Hepatocyte (in vitro differentiated cells): ENCODE results near the gene HOOK1. TPM values are rescaled to one million over a fixed set of nuclear protein-coding genes. Genes with fewer than 3 reads are reported as not detected.

Source experiments
- DNase-seq: peaks from one replicate; pipeline ENCODE4 v3.0.0-alpha.2; 2016; ENCODE audit warnings: low spot score
- H2AFZ ChIP-seq: fragments of 200-600 bp; sonication (generic); 2 replicates; pipeline ENCODE4 v1.6.0; 2016; ENCODE audit warnings: antibody characterized with exemption, mild to moderate bottlenecking
- H3K27ac ChIP-seq: fragments of 200-600 bp; sonication (generic); 2 replicates; pipeline ENCODE4 v1.5.1; 2016; ENCODE audit warnings: mild to moderate bottlenecking
- H3K27me3 ChIP-seq: fragments of 200-600 bp; sonication (generic); 2 replicates; pipeline ENCODE4 v1.6.1; 2016
- H3K36me3 ChIP-seq: fragments of 200-600 bp; sonication (generic); replicated peaks from 2 replicates; pipeline ENCODE4 v1.5.1; 2016; ENCODE audit warnings: low read depth; ENCODE audit not compliant: insufficient read depth
- H3K4me1 ChIP-seq: fragments of 200-600 bp; sonication (generic); 2 replicates; pipeline ENCODE4 v1.5.1; 2016; ENCODE audit warnings: mild to moderate bottlenecking, moderate library complexity; ENCODE audit not compliant: insufficient read depth
- H3K4me2 ChIP-seq: fragments of 200-600 bp; sonication (generic); 2 replicates; pipeline ENCODE4 v1.6.0; 2016
- H3K4me3 ChIP-seq: fragments of 200-600 bp; sonication (generic); 2 replicates; pipeline ENCODE4 v1.5.1; 2016; ENCODE audit warnings: mild to moderate bottlenecking
- H3K79me2 ChIP-seq: fragments of 200-600 bp; sonication (generic); 2 replicates; pipeline ENCODE4 v1.6.0; 2017; ENCODE audit warnings: mild to moderate bottlenecking
- H3K9me2 ChIP-seq: fragments of 200-600 bp; sonication (generic); replicated peaks from 2 replicates; pipeline ENCODE4 v1.6.0; 2017; ENCODE audit warnings: mild to moderate bottlenecking; ENCODE audit not compliant: insufficient read depth
- H3K9me3 ChIP-seq: fragments of 200-600 bp; sonication (generic); 2 replicates; pipeline ENCODE4 v1.5.1; 2016; ENCODE audit warnings: low read depth, mild to moderate bottlenecking
- H4K20me1 ChIP-seq: fragments of 200-600 bp; sonication (generic); 2 replicates; pipeline ENCODE4 v1.6.0; 2016; ENCODE audit warnings: mild to moderate bottlenecking; ENCODE audit not compliant: insufficient read depth, poor library complexity, severe bottlenecking
- EZH2 ChIP-seq: fragments of 200-600 bp; sonication (generic); IDR thresholded peaks from 2 replicates; pipeline ENCODE4 v1.6.1; 2016; ENCODE audit warnings: antibody characterized with exemption, mild to moderate bottlenecking, borderline replicate concordance
- EZH2phosphoT487 ChIP-seq: fragments of 200-600 bp; sonication (generic); IDR thresholded peaks from one replicate; pipeline ENCODE4 v1.6.1; 2018; ENCODE audit warnings: antibody characterized with exemption, mild to moderate bottlenecking, low read depth, moderate library complexity; ENCODE audit not compliant: unreplicated experiment, severe bottlenecking
- WGBS: methylation state at CpG from one replicate; pipeline ENCODE4 v1.1.6; 2016; ENCODE audit warnings: low lambda C conversion rate; ENCODE audit errors: missing lambda C conversion rate; 5-methylcytosine and 5-hydroxymethylcytosine counted together
- polyA plus RNA-seq: library from polyadenylated mRNA; unstranded; fragments of >200 nt; fragmentation: Nextera tagmentation; extraction: Ambion mirVana; gene quantifications from 2 replicates; pipeline ENCODE4 v1.2.1, GENCODE V29; 2016
- total RNA-seq: library from RNA; depleted of rRNA; stranded (reverse); fragments of >200 nt; gene quantifications from 2 replicates; pipeline ENCODE4 v1.2.3, GENCODE V29; 2014
- TF ChIP-seq, protein P1 (sequence below): fragments of 200-600 bp; sonication (generic); IDR thresholded peaks from 2 replicates; pipeline ENCODE4 v1.5.1; 2016; ENCODE audit warnings: antibody characterized with exemption, mild to moderate bottlenecking; ENCODE audit not compliant: poor library complexity

HOOK1 gene
- total and polyA plus RNA-seq, 2 experiments from 2014 or later, result 12.8 to 36.8 TPM

DNA sequence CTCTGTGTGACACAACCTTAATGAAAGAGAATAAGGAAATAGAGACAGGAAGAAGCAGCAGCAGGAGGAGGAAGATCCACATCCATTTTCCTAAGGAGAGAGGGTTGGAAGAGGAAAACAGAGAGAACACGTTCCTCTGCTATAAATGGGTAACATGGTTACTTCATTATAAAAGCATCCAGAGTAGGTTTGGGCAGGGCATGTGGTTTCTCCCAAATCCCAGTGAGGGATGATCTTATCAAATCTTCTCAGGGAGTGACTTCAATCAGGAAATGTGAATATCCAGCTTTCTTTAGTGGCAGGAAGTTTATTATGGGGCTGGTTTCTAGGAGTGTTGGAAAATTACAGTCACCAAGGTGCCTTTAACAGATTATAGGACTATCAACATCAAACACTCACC is 100.8 kb downstream of the HOOK1 start:
- no peaks in the 10 kb centered on the region for H4K20me1 ChIP-seq
- WGBS, result 67% methylated on average over 1 of the region's 1 CpG
- no peaks in the 10 kb centered on the region for H3K9me2 ChIP-seq
- TF ChIP-seq, protein P1, sequence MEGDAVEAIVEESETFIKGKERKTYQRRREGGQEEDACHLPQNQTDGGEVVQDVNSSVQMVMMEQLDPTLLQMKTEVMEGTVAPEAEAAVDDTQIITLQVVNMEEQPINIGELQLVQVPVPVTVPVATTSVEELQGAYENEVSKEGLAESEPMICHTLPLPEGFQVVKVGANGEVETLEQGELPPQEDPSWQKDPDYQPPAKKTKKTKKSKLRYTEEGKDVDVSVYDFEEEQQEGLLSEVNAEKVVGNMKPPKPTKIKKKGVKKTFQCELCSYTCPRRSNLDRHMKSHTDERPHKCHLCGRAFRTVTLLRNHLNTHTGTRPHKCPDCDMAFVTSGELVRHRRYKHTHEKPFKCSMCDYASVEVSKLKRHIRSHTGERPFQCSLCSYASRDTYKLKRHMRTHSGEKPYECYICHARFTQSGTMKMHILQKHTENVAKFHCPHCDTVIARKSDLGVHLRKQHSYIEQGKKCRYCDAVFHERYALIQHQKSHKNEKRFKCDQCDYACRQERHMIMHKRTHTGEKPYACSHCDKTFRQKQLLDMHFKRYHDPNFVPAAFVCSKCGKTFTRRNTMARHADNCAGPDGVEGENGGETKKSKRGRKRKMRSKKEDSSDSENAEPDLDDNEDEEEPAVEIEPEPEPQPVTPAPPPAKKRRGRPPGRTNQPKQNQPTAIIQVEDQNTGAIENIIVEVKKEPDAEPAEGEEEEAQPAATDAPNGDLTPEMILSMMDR, result no peak
- TF ChIP-seq EZH2phosphoT487, result no peak
- no peak for TF ChIP-seq EZH2
- no peak overlapping the region for H3K4me2 ChIP-seq
- H3K27me3 ChIP-seq, result no peaks in the 10 kb centered on the region
- no peaks in the 10 kb centered on the region for H3K9me3 ChIP-seq
- H3K79me2 ChIP-seq, result no peaks in the 10 kb centered on the region
- no peak overlapping the region for H3K27ac ChIP-seq
- H2AFZ ChIP-seq, result no peak overlapping the region
- DNase-seq, result no peak
- no peaks in the 10 kb centered on the region for H3K36me3 ChIP-seq
- no peak overlapping the region for H3K4me3 ChIP-seq
- H3K4me1 ChIP-seq, result peaks cover 10% of the 10 kb centered on the region

DNA sequence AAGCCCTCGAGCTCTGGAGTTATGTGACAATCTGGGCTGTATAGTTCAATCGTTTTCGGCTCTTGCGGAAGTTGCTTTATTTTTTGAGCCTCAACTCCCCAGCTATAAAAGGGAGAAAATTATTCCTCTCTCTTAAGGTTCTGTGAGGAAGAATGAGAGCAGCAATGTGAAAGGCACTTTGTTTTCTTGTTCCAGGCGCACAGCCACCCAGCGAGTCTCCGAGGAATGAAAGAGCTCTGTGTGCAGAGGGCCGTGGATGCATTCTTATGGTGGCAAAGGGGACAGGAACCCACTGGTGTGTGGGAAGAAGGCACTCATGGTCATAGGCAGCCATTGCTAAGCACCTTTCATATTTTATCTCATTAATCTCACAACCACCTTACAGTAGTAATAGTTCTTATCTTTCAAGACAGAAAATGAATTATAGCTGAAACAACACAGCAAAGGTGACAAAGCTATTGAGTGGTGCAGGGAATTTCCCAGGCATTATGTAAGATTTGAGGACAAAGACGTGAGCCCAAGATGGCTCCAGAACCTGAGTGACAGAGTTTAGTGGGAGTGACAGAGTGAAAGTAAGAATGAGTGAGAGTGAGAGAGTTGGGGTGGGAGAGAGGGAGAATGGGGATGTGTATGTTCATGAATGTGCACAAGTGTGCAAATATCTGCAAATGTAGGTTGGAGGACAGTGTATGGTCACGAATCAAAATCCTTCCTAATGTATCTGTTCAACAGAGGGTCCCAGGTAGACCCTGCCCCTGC is 102.5 kb downstream of the HOOK1 start:
- WGBS, result 96% methylated on average over 10 of the region's 10 CpGs
- no peaks in the 10 kb centered on the region for H3K36me3 ChIP-seq

DNA sequence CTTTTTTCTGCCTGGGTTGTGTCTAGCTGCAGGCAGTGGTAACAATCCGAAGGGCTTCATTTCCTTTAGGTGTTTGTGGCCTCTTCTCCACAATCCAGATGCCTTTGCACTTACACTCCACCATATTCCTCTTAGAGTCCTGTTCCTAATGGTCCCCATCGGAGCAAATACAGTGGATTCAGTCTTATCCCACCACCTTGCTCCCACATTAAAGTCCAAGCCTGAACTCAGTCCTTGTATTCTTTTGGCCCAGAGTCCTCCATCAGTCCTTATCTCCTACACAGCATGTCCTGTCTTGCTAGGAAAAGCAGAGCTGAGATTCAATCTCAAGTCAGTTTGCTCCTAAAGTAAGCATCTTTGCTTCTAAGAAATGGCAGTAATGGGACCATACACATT is 103.0 kb downstream of the HOOK1 start:
- H3K27ac ChIP-seq, result no peak overlapping the region
- no peaks in the 10 kb centered on the region for H3K36me3 ChIP-seq
- no peak overlapping the region for H3K4me3 ChIP-seq
- no peak overlapping the region for H2AFZ ChIP-seq
- no peaks in the 10 kb centered on the region for H3K27me3 ChIP-seq
- H3K9me2 ChIP-seq, result no peaks in the 10 kb centered on the region
- H3K4me1 ChIP-seq, result peaks cover 10% of the 10 kb centered on the region
- H4K20me1 ChIP-seq, result no peaks in the 10 kb centered on the region
- no peak for DNase-seq
- TF ChIP-seq EZH2phosphoT487, result no peak
- no peak for TF ChIP-seq EZH2
- TF ChIP-seq, protein P1, result no peak
- no peak overlapping the region for H3K4me2 ChIP-seq
- no peaks in the 10 kb centered on the region for H3K9me3 ChIP-seq
- 95% methylated on average over 2 of the region's 2 CpGs for WGBS
- no peaks in the 10 kb centered on the region for H3K79me2 ChIP-seq

More for the DNA sequence above, 102.5 kb downstream of the HOOK1 start:
- Histone ChIP-seq H3K27ac (no peak overlapping the region), H3K4me3 (no peak overlapping the region), H3K9me2 (no peaks in the 10 kb centered on the region), H2AFZ (no peak overlapping the region), H3K4me2 (no peak overlapping the region), H3K4me1 (peaks cover 10% of the 10 kb centered on the region), H3K27me3 (no peaks in the 10 kb centered on the region), H3K79me2 (no peaks in the 10 kb centered on the region), H4K20me1 (no peaks in the 10 kb centered on the region), H3K9me3 (no peaks in the 10 kb centered on the region)
- DNase-seq, result no peak
- TF ChIP-seq, protein P1, result no peak
- TF ChIP-seq EZH2 (no peak), EZH2phosphoT487 (no peak)
